Activated effector memory CD4-positive, alpha-beta T cell treated with Interleukin-2 at 50 U/mL for 16 hours (primary cell): ENCODE measurements around the gene KCNQ4.

Source experiments
- DNase-seq: peaks from one replicate; pipeline ENCODE4 v3.0.0-alpha.2; 2020

The KCNQ4 gene

DNA sequence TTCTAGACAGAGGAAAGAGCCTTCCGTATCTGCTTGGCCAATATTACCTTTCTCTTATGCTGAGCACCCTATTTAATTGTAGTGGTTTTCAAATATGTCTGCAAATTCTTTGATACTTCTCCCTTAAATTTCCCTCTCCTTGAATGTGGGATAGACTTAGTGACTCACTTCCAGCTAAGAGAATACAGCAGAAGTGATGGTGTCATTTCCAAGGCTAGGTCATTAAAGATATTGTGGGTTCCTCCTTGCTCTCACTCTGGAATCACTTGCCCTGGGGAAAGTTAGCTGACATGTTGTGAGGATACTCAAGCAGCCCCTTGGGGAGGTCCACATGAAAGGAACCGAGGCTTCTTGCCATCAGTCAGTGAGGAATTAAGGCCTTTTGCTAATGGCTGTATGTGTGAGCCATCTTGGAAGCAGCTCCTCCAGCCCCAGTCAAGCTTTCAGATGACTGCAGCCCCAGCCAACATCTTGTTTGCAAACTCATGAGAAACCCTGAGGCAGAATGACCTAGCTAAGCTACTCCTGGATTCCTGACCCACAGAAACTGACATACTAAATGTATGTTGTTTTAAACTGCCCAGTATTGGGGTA, 86.6 kb downstream of the KCNQ4 start:
- no peak for DNase-seq

DNA sequence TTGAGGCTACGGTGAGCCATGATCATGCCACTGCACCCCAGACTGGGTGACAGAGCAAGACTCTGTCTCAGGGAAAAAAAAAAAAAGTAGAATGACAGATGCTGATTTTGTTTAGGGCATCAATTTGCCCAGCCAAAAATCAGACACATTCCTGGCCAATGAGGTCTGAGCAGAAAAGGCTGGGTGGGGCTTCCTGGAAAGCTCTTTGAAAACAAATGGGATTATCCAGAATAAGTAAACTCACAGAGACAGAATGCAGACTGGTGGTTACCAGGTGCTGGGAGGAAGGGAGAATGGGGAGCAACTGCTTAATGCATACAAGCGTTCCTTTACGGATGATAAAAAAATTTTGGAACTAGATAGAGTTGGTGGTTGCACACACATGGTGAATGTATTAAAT, 88.7 kb downstream of the KCNQ4 start:
- DNase-seq = no peak

DNA sequence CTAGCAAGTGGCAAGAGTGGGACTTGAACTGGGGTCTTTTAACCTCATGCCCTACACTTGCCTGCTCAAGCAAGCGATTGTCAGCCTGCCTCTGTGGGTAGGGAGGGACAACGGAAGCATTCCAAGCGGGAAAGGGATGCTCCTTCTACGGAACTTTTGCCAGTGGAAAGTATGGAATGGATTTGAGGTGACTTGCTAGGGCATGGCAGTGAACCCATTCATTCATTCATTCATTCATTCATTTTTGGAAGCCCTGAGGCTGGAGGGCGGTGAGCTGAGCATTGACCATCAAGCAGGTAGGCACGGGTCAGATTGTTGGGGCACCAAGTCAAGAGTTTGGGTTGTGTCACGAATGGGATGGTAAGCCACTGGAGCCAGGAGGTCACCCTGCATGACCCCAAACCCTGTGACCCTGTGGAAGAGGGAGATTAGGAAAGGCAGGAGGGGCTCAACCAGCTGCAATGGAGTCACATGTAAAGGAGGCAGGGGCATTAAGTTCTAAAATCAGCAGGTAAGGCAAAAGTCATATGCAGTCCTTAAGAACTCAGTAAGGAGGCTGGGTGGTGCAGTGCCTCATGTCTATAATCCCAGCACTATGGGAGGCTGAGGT, 90.4 kb downstream of the KCNQ4 start:
- no peak for DNase-seq

DNA sequence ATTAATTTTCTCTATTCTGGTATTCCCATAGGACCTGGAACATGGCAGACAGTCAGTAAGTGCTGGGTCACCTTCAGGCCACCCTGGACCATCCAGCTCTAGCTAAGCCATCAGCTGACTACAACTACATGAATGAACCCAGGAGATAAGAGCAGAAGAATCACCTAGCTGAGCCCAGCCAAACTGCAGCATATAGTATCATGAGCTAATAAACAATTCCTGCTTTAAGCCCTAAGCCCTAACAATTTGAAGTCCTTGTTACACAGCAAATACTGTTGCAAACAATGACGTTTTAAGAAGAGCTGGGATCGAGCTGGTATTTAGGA, 92.8 kb downstream of the KCNQ4 start:
- DNase-seq = no peak

DNA sequence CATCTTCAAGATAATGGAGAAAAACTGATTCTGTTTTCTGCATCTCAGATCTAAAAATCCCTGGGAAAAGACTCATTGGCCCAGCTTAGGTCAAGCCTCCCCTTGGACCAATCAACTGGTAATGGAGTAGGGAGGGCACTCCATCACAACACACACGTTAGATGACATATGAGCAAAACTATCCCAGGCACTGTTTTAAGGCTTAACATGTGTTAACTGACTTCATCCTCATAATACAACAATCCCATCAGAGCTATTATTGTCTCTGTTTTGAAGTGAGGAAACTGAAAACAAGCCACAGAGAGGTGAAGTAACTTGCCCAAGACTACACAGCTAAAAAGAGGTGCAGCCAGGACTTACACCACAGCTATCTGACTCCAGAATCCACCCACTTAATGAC, 93.3 kb downstream of the KCNQ4 start:
- no peak for DNase-seq

DNA sequence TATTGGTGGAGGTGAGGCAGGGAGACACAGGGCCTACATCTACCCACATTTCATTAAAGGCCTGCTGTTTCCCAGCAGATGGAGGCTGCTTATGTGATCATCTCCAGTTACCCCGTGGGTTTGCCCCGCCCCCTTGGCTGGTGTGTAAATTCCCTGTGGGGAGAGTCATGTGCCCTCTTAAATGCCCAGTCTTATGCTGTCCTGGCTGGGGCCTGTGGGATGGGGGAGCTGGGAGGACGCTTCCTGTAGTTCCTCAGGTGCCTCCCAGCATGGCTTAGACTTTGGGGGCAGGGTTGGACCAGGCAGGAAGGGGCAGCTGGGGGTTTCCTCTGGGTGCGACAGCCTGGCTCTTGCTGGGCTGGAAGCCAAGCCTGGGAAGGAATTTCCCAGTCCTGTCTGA, 94.1 kb downstream of the KCNQ4 start:
- DNase-seq = no peak

DNA sequence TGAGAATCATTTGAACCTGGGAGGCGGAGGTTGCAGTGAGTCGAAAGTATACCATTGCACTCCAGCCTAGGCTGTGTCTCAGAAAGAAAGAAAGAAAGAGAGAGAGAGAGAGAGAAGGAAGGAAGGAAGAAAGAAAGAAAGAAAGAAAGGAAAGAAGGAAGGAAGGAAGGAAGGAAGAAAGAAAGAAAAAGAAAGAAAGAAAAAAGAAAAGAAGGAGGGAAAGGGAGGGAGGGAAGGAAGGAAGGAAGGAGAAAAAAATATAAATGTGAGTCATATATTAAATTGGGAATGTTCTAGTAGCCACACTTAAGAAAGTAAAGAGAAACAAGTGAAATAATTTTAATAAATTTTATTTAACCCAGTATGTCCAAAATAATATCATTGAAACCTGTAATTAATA, 95.3 kb downstream of the KCNQ4 start:
- no peak for DNase-seq

DNA sequence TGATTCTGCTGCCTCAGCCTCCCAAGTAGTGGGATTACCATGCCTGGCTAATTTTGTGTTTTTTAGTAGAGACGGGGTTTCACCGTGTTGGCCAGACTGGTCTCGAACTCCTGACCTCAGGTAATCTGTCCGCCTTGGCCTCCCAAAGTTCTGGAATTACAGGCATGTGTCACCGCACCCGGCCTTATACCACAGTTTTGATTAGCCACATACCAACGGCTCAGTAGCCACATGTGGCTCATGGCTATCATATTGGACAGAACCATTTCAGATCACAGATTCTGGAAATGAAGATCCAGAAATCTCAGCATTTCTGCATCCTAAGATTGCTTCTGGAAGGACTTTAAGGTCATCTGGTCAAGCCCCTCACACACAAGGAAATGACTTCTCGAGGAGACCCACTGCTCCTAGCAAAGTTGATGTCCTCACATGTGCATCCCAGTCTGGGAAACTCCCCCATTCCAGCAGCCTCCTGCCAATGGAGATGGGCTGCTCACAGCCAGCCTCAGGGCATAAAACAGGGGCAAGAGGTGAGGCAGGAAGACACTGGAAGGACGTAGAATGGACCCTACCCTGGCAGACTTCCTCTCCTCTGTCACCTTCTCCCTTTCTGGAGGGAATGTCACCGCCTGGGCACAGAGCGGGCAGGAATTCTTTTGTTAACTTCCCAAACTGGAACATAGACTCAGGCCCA, 96.0 kb downstream of the KCNQ4 start:
- no peak for DNase-seq

DNA sequence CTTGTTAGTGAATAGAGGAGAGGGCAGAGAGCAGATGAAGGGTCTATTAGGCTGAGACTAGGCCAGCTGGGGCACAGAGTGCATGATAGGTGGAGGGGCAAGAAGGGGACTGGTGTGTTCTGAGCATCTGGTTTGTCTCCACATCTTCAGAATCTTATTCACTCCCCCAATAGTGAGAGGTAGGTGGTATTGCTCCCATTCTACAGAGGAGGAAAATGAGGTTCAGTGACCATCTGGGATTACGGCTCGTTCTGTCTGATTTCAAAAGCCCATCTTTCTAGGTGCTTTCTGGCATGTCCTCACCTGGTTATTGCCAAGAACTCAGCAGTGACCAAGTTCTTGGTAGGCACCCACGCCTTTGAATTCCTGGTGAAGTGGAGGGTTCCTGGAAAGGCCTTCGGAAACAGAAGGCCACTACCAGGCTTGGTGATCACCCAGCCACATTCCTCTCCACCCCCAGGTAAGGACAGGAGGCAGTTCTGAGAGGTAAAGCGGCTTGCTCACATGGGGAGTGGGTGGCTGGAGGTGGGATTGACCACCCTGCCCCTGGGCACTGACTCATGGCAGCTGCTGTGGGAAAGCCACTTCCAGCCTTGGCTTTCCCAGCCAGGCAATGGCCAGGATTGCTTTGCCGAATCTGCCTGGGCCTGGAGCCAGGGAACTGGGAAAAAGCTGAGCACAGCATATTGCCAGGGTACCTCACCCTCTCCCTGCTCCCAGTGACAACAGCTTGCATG, 97.4 kb downstream of the KCNQ4 start:
- DNase-seq = no peak

DNA sequence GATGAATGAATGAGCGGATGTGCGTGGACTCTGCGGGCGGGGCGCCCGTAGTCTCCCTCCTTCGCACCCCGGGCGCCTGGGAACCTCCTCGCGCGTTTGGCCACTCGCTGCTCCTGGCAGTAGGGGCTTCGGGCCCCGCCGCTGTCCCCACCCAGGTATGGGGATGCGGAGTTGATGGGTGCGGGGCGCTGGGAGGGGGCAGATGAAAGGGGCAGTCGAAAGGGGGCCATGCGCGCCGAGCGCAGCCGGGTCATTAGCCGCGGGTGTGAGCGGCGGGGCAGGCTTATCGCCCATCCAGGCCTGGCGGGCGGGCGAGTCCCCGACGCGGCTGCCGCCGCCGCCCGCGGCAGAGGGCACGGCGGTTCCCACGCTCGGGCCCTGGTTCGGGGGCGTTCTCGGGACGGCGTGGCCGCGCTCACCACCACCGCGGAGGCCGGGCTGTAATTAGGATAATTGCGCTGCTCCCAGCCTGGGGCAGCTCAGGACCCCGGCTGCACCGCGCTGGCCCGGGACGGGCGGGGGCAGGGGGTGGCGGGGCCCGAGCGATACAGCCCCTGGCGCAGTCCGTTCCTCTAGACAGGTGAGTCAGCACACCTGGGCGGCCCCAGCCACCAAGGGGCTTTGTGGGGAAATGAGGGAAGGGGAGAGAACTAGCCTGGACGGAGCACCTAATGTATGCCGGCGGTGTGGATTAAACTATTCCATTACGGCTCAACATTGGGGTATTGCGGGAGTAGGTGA, 100.6 kb downstream of the KCNQ4 start:
- DNase-seq = no peak

DNA sequence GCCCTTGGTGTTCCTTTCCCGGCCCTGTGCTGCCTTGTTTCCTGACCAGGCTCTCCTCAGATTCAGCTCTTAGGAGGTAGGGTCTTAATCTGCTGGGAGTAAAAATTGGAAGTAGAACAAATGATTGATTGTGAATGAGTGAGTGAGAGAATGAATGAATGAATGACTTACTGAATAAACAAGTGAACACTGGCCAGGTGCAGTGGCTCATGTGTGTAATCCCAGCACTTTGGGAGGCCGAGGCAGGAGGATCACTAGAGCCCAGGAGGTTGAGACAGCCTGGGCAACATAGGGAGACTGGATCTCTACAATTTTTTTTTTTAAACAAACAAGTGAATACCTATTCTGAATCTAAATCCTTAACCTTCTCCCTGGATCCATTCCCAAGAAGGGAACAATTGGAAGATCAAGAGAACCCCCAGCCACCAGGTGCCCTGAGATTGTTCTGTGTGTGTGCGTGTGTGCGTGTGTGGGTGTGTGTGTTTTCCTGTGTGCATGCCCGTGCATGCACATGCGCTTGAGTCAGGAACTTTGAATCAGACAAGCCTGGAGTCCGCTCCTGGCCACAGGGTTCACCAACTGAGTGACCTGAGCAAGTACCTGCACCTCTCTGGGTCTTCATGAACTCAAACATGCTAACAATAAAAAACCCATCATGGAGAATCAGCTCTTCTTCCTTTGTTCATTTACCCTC, 102.9 kb downstream of the KCNQ4 start:
- DNase-seq = no peak

DNA sequence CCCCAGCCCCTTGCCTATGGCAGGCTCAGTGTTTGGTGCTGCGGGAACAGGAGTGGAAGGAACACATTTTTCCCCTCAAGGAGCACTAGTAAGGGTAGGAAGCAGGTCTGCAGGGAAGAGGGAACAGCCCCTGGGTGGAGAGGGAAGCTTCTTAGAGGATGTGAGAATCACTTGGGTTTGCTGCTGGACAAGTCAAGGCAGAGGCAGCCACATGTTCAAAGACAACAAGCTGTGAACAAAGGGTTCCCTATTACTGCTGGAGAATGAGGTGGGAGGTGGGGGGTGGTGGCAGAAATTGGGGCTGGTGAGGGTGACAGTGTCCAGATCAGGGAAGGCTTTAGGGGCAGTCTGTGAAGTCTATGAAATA, 103.4 kb downstream of the KCNQ4 start:
- DNase-seq = no peak

DNA sequence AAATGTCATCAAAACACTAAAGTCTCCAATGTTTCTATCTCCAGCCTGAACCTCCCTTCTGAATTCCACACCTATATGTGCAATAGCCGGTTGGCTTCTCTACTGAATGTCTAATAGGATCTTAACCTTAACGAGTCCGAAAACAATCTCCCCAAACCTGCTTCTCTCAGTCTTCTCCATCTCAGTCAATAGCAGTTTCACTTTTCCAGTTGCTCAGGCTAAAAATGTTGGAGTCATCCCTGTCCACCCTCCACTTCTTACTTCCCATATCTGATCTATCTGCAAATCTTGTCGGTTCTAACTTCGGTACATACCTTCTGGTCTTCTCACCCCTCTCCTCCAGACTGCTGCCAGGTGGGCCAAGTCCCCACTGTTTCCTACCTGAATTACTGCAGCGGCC, 104.1 kb downstream of the KCNQ4 start:
- no peak for DNase-seq
